CD14-positive monocyte (primary cell): ENCODE measurements around the gene KCNQ1OT1. TPM values are rescaled to one million over a fixed set of nuclear protein-coding genes. Genes with fewer than 3 reads are reported as not detected.

ENCODE experiments used
- DNase-seq, 3 donors: peaks; one replicate each; pipeline ENCODE4 v3.0.0-alpha.2; 2011 to 2022
- H2AFZ ChIP-seq: 2 replicates; pipeline ENCODE4 v1.6.0; 2012; ENCODE audit warnings: mild to moderate bottlenecking, low read depth, low read length, inconsistent platforms; ENCODE audit not compliant: insufficient read depth, poor library complexity, severe bottlenecking
- H3K27ac ChIP-seq, 2 donors: 1 replicate in 1 of 2; 2 replicates in 1 of 2; pipeline ENCODE4 v1.5.1; 2012 to 2013; ENCODE audit warnings: low read length in 2 of 2, control low read depth in 1 of 2, inconsistent platforms in 1 of 2, low read depth in 1 of 2, mild to moderate bottlenecking in 1 of 2
- H3K27me3 ChIP-seq, 2 donors: one replicate each; pipeline versions ENCODE4 v1.6.0 to v1.6.1; 2011 to 2013; ENCODE audit warnings: low read length in 2 of 2; ENCODE audit not compliant: control insufficient read depth in 2 of 2, insufficient read depth in 2 of 2
- H3K36me3 ChIP-seq, 2 donors: replicated peaks in 1 of 2; 1 replicate in 1 of 2; 2 replicates in 1 of 2; pipeline versions ENCODE4 v1.5.1 to v1.6.1; 2012 to 2013; ENCODE audit warnings: low read length in 2 of 2, control low read depth in 1 of 2, inconsistent platforms in 1 of 2, mild to moderate bottlenecking in 1 of 2; ENCODE audit not compliant: insufficient read depth in 2 of 2, control insufficient read depth in 1 of 2
- H3K4me1 ChIP-seq, 2 donors: 1 replicate in 1 of 2; 2 replicates in 1 of 2; pipeline versions ENCODE4 v1.5.1 to v1.6.1; 2012 to 2013; ENCODE audit warnings: low read length in 2 of 2, control low read depth in 1 of 2, inconsistent platforms in 1 of 2, mild to moderate bottlenecking in 1 of 2, moderate library complexity in 1 of 2; ENCODE audit not compliant: insufficient read depth in 2 of 2, control insufficient read depth in 1 of 2
- H3K4me2 ChIP-seq: replicated peaks from 2 replicates; pipeline ENCODE3; 2012; ENCODE audit warnings: low read length, moderate library complexity, mild to moderate bottlenecking; ENCODE audit not compliant: poor library complexity, severe bottlenecking; ENCODE audit errors: extremely low read depth
- H3K4me3 ChIP-seq, 3 experiments: fragments of 200-600 bp in 1 of 3; sonication (generic) in 1 of 3; replicated peaks in 1 of 3; 1 replicate in 2 of 3; 2 replicates in 1 of 3; pipeline ENCODE4 v1.5.1; 2011 to 2013; ENCODE audit warnings: low read length in 3 of 3, mild to moderate bottlenecking in 3 of 3, control low read depth in 2 of 3, low read depth in 2 of 3, inconsistent platforms in 1 of 3, moderate library complexity in 1 of 3
- H3K79me2 ChIP-seq: 2 replicates; pipeline ENCODE4 v1.6.0; 2012; ENCODE audit warnings: mild to moderate bottlenecking, control low read depth, inconsistent platforms, low read length, moderate library complexity; ENCODE audit not compliant: insufficient read depth
- H3K9ac ChIP-seq: 2 replicates; pipeline ENCODE4 v1.6.0; 2017; ENCODE audit warnings: low read length, mild to moderate bottlenecking; ENCODE audit not compliant: insufficient read depth, poor library complexity, severe bottlenecking
- H3K9me3 ChIP-seq, 2 donors: replicated peaks in 1 of 2; 1 replicate in 1 of 2; 2 replicates in 1 of 2; pipeline versions ENCODE4 v1.5.1 to v1.6.1; 2012 to 2013; ENCODE audit warnings: low read length in 2 of 2, control low read depth in 1 of 2; ENCODE audit not compliant: control insufficient read depth in 1 of 2, insufficient read depth in 1 of 2
- H4K20me1 ChIP-seq: 2 replicates; pipeline ENCODE4 v1.6.0; 2012; ENCODE audit warnings: mild to moderate bottlenecking, low read length, control low read depth, moderate library complexity; ENCODE audit not compliant: insufficient read depth
- H3K27ac Mint-ChIP-seq, 7 donors: one replicate each; pipeline ENCODE4 v1.8.0; 2020; ENCODE audit warnings: mild to moderate bottlenecking in 7 of 7, mixed read lengths in 7 of 7, moderate library complexity in 6 of 7, inconsistent platforms in 2 of 7
- H3K27me3 Mint-ChIP-seq, 3 donors: one replicate each; pipeline ENCODE4 v1.8.0; 2021 to 2022; ENCODE audit warnings: low read depth in 3 of 3, mild to moderate bottlenecking in 3 of 3, mixed read lengths in 3 of 3, moderate library complexity in 3 of 3, inconsistent platforms in 1 of 3
- H3K36me3 Mint-ChIP-seq, 2 donors: one replicate each; pipeline ENCODE4 v1.8.0; 2020; ENCODE audit warnings: mixed read lengths in 2 of 2, inconsistent platforms in 1 of 2, mild to moderate bottlenecking in 1 of 2
- H3K4me1 Mint-ChIP-seq: one replicate; pipeline ENCODE4 v1.8.0; 2020; ENCODE audit warnings: mild to moderate bottlenecking, mixed read lengths
- H3K4me3 Mint-ChIP-seq, 2 donors: one replicate each; pipeline ENCODE4 v1.8.0; 2020; ENCODE audit warnings: mild to moderate bottlenecking in 2 of 2, mixed read lengths in 2 of 2, moderate library complexity in 1 of 2
- H3K9me3 Mint-ChIP-seq, 7 donors: one replicate each; pipeline ENCODE4 v1.8.0; 2020 to 2022; ENCODE audit warnings: mixed read lengths in 7 of 7, mild to moderate bottlenecking in 6 of 7, moderate library complexity in 6 of 7, inconsistent platforms in 2 of 7
- WGBS: methylation state at CpG from one replicate; pipeline ENCODE4 v1.1.5; 2013; ENCODE audit warnings: missing lambda C conversion rate; ENCODE audit not compliant: insufficient coverage; 5-methylcytosine and 5-hydroxymethylcytosine counted together
- intact Hi-C, 2 donors: fragments of 100-400 bp; cut with micrococcal nuclease; formaldehyde crosslinking; loops; one replicate each; pipeline versions ENCODE4 v1.15.0 to v1.15.1; 2023
- polyA plus RNA-seq, 3 donors: library from polyadenylated mRNA; depleted of rRNA in 1 of 3; unstranded in 2 of 3; stranded (reverse) in 1 of 3; fragments of 300-500 nt in 2 of 3; fragments of >200 nt in 1 of 3; fragmentation: Illumina TruSeq in 2 of 3; gene quantifications; 1 replicate in 2 of 3; 2 replicates in 1 of 3; pipeline ENCODE4 v1.2.3, GENCODE V29; 2012 to 2021
- TF ChIP-seq, protein P1 (sequence below): fragments of 200-600 bp; IDR thresholded peaks from one replicate; pipeline ENCODE4 v1.8.0; 2022; ENCODE audit warnings: antibody characterized with exemption, mild to moderate bottlenecking

The KCNQ1OT1 gene
- polyA plus RNA-seq, 3 donors = 0.01 to 0.04 (median 0.03) TPM

DNA sequence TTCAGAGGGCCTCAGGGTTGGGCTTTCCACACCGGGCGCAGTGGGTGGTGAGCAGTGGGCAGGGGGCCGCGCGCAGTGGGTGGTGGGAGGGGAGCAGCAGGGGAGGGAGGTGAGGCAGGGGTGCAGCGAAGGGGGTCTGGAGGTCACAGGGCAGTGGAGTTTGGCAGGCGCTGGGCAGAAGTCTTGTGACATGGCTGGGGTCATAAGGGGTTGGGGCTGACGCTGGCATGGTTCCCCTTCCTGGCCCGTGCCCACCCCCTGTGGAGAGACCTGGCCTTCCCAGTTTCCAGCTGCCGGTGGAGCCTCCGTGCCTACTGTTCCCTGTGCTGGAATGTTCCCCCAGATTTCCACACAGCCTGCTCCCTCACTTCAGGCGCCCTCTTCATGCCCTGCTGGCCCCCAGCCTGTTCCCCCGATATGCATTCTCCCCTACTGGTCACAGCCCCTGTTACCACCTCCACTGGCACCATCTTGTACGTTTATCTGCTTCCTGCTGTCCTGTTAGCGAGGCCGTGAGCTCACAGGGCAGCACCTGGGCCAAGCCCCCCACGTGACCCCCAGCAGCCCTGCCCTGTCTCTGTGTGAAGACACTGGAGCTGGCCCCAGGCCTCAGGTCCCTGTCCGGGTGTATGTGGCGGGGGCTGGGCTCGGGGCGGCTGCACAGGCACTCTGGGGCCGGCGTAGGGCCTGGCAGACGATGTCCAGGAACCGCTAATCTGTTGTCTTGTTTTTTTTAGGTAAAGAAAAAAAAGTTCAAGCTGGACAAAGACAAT lies 111.6 kb downstream of the KCNQ1OT1 start:
- intact Hi-C loops = no loop called here
- Mint-ChIP-seq H3K36me3 (peaks cover 60 to 77% of the 10 kb centered on the region in 2 donors), H3K4me3 (no peak overlapping the region)

DNA sequence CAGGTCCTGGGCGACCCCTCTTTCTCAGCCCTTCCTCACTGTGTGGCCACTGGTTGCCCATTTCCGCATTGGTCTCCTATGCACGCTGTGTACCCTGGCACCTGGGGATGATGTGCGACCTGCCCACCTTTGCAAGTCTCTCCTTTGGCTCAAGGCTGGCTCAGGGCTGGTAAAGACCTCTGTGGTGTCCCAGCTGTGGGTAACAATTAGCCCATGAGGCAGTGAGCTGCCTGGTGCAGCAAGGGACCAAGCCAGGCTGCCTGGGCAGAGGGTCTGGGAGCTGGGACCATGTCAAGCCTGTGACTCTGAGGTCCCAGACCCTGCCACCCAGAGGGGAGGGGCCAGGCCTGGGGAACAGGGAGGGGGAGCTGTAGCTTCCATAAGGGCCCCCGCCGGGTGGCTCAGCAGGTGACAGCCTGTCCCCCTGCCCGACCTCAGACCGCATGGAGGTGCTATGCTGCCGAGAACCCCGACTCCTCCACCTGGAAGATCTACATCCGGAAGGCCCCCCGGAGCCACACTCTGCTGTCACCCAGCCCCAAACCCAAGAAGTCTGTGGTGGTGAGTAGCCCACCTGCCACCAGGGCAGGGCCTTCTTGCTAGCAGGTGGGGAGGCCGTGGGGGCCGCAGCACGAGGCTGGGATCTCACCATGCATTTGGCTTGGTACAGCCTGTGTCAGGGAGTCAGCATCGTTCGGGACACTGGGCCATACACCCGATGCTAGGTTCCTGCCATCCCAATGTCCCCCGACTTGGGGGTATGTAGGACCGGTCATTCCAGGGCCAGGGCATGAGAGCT lies 112.5 kb downstream of the KCNQ1OT1 start:
- H3K27ac Mint-ChIP-seq = no peak overlapping the region

More for the DNA sequence above, 111.6 kb downstream of the KCNQ1OT1 start:
- no peak overlapping the region for H3K9ac ChIP-seq
- Mint-ChIP-seq H3K27me3 (peaks cover 0 to 3% (median 0%) of the 10 kb centered on the region in 3 donors), H3K27ac (no peak overlapping the region), H3K4me1 (no peaks in the 10 kb centered on the region), H3K9me3 (peaks cover 0 to 3% (median 0%) of the 10 kb centered on the region in 7 donors)
- WGBS = 93% methylated on average over 24 of the region's 25 CpGs
- TF ChIP-seq, protein P1, sequence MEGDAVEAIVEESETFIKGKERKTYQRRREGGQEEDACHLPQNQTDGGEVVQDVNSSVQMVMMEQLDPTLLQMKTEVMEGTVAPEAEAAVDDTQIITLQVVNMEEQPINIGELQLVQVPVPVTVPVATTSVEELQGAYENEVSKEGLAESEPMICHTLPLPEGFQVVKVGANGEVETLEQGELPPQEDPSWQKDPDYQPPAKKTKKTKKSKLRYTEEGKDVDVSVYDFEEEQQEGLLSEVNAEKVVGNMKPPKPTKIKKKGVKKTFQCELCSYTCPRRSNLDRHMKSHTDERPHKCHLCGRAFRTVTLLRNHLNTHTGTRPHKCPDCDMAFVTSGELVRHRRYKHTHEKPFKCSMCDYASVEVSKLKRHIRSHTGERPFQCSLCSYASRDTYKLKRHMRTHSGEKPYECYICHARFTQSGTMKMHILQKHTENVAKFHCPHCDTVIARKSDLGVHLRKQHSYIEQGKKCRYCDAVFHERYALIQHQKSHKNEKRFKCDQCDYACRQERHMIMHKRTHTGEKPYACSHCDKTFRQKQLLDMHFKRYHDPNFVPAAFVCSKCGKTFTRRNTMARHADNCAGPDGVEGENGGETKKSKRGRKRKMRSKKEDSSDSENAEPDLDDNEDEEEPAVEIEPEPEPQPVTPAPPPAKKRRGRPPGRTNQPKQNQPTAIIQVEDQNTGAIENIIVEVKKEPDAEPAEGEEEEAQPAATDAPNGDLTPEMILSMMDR = no peak
- H3K79me2 ChIP-seq = no peaks in the 10 kb centered on the region
- no peaks in the 10 kb centered on the region for H3K9me3 ChIP-seq
- H3K27me3 ChIP-seq = no peaks in the 10 kb centered on the region
- H3K4me2 ChIP-seq = no peak overlapping the region
- peak in 1 of 3 donors; percentile 1 for DNase-seq
- H3K36me3 ChIP-seq = peaks cover 76 to 97% of the 10 kb centered on the region in 2 donors
- H3K4me1 ChIP-seq = no peaks in the 10 kb centered on the region
- H3K27ac ChIP-seq = no peak overlapping the region
- H2AFZ ChIP-seq = no peak overlapping the region
- no peak overlapping the region for H3K4me3 ChIP-seq
- peaks cover 69% of the 10 kb centered on the region for H4K20me1 ChIP-seq

More for the DNA sequence above, 112.5 kb downstream of the KCNQ1OT1 start:
- Histone ChIP-seq H2AFZ (no peak overlapping the region), H3K4me3 (no peak overlapping the region), H3K27me3 (no peaks in the 10 kb centered on the region), H3K9ac (no peak overlapping the region), H3K4me2 (no peak overlapping the region), H3K27ac (no peak overlapping the region), H3K79me2 (no peaks in the 10 kb centered on the region), H3K9me3 (no peaks in the 10 kb centered on the region), H3K36me3 (peaks cover 77 to 97% of the 10 kb centered on the region in 2 donors), H3K4me1 (no peaks in the 10 kb centered on the region), H4K20me1 (peaks cover 71% of the 10 kb centered on the region)
- WGBS = 98% methylated on average over 14 of the region's 20 CpGs
- H3K9me3 Mint-ChIP-seq = peaks cover 0 to 3% (median 0%) of the 10 kb centered on the region in 7 donors
- H3K4me1 Mint-ChIP-seq = no peaks in the 10 kb centered on the region
- intact Hi-C loops = no loop called here
- peaks cover 0 to 1% (median 0%) of the 10 kb centered on the region in 3 donors for H3K27me3 Mint-ChIP-seq
- TF ChIP-seq, protein P1 = no peak
- H3K36me3 Mint-ChIP-seq = peaks cover 52 to 75% of the 10 kb centered on the region in 2 donors
- H3K4me3 Mint-ChIP-seq = no peak overlapping the region
- peak in 1 of 3 donors; percentile 1 for DNase-seq
